GM23248 (cell line): ENCODE data around the gene PHC1.
"Not testable (repeated sequence)": the region's sequence is repeated elsewhere in the genome, so short reads cannot be mapped to it uniquely, and the experiment has no call there.

ENCODE experiments used
- EZH2 ChIP-seq: fragments of 200-600 bp; sonication (generic); IDR thresholded peaks from 2 replicates; pipeline ENCODE4 v1.6.1; 2018; ENCODE audit warnings: antibody characterized with exemption, mild to moderate bottlenecking; ENCODE audit not compliant: insufficient read depth, poor library complexity, severe bottlenecking
- EZH2phosphoT487 ChIP-seq: fragments of 200-600 bp; sonication (generic); IDR thresholded peaks from 2 replicates; pipeline ENCODE4 v1.6.1; 2018; ENCODE audit warnings: antibody characterized with exemption, moderate library complexity, mild to moderate bottlenecking, low read depth; ENCODE audit not compliant: insufficient read depth

DNA sequence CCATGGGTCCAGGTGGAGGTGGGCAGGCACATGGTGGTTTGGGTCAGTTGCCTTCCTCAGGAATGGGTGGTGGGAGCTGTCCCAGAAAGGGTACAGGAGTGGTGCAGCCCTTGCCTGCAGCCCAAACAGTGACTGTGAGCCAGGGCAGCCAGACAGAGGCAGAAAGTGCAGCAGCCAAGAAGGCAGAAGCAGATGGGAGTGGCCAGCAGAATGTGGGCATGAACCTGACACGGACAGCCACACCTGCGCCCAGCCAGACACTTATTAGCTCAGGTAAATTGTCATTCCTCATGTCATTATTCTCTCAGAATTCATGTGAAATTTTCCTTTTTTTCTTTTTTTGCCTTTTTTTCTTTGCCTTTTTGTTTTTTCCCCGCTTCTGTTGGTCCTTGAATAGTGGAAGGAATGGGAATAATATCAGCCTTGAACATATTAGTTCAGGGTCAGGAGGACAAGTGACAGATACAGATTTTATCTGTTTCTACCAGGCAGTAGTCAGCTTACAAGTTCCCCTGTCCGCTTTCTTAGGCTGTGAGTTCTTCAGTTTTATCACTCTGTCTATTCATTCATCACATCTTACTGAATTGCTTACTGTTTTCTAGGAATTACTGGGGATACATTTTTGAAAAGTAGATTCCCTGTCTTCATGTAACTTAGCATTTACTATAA is 16.5 kb downstream of the PHC1 start:
- not testable (repeated sequence) for TF ChIP-seq EZH2, EZH2phosphoT487
